NCI-H1417 (cell line): Measurements from ENCODE around the gene PARP2.
A peak's percentile ranks its signal among the peaks of the same experiment; 100 is the strongest.
"Not testable (repeated sequence)": the region's sequence is repeated elsewhere in the genome, so short reads cannot be mapped to it uniquely, and the experiment has no call there.

Experiments used
- DNase-seq, 3 experiments: peaks; one replicate each; lab custom pipeline; 2025; lab: John Stamatoyannopoulos, UW

PARP2 gene, protein sequence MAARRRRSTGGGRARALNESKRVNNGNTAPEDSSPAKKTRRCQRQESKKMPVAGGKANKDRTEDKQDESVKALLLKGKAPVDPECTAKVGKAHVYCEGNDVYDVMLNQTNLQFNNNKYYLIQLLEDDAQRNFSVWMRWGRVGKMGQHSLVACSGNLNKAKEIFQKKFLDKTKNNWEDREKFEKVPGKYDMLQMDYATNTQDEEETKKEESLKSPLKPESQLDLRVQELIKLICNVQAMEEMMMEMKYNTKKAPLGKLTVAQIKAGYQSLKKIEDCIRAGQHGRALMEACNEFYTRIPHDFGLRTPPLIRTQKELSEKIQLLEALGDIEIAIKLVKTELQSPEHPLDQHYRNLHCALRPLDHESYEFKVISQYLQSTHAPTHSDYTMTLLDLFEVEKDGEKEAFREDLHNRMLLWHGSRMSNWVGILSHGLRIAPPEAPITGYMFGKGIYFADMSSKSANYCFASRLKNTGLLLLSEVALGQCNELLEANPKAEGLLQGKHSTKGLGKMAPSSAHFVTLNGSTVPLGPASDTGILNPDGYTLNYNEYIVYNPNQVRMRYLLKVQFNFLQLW

DNA sequence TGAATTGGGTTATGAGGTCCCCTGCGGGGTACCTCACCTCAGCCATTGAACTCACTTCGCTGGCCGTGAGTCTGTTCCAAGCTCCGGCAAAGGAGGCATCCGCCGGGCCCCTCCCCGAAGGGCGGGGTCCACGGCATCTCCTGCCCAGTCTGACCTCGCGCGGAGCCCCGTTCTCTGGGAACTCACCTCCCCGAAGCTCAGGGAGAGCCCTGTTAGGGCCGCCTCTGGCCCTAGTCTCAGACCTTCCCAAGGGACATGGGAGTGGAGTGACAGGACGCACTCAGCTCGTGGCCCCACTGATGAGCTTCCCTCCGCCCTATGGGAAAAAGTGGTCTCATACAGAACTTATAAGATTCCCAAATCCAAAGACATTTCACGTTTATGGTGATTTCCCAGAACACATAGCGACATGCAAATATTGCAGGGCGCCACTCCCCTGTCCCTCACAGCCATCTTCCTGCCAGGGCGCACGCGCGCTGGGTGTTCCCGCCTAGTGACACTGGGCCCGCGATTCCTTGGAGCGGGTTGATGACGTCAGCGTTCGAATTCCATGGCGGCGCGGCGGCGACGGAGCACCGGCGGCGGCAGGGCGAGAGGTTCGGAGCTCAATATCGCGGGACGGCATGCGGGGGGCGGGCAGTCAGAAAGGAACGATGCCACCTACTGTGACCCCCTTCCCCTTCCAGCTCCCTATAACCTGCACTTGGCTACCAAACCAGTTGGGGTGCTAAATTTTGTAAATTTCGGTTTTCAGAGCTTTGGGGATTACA, at the start of gene PARP2:
Gene PARP2, plus strand, starts transcription at position 544 of the 770 bp plus-strand sequence. Its CDS starts 7 bp downstream, at position 551.
- DNase-seq: peak; percentile 100

DNA sequence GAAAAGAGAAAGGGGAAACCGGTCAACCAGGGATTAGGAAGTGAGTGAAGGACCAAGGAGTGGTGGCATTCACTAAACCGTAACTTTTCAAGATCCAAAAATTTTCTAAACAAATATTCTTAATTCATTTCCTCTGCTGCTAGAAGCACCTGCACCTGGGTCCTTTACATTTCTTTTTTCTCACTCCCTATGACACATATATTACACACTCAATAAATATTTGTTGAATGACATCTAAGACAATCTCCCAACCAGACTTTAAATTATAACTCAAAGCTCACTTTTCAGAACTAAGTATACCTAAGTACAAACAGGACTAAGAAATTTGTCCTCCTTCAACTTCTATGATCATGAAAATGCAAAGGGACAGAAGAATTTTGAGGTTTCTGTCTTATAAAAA, 48.8 kb upstream of the PARP2 start:
- DNase-seq: no peak

DNA sequence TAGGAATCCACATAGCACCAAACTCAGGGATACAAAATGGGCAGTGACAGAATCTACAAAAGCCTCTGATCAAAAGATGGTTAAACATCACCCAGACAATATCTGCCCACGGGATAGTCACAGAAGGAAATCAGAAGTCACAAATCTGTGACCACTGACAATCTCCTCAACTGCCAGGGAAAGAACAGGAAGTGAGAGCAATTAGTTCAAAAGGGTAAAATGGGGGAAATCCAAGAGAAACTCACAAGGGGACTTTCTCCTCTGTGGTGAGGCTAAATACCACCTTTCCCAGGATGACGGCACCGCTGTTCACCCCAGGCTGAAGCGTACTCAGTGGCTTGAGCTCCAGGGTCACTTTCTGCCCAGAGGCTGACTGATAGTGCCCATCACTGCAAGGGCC, 48.4 kb upstream of the PARP2 start:
- DNase-seq: no peak

DNA sequence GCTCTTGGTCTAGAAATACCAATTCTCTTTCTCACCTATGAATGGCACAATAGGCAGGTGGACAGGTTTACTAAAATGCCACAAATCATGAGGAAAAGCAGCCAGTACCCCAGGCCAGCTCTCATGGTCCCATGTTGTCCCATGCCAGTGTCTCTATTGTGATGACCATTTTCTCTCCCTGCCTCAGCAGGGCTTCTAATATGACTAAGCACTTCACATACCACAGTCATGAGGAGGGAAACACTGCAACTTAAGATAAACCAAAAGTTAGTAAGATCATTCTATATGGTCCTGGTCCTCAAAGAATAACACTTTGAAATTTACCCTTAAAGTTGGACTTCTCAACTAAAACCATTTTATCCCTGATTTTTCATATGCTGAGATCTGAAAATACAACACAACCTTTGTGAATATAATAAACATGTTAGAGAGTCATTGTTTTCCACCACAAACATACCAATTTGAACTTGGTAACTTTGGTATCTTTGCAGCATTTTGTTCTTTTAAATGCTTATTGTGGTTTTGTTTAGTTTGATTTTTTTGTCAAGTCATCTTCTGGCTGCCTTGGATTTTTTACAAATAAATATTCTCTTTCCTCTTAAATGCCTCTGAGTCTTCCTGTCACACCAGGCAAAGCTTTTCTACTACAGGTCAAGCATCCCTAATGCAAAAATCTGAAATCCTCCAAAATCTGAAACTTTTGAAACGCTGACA, 41.2 kb upstream of the PARP2 start:
- no peak for DNase-seq

DNA sequence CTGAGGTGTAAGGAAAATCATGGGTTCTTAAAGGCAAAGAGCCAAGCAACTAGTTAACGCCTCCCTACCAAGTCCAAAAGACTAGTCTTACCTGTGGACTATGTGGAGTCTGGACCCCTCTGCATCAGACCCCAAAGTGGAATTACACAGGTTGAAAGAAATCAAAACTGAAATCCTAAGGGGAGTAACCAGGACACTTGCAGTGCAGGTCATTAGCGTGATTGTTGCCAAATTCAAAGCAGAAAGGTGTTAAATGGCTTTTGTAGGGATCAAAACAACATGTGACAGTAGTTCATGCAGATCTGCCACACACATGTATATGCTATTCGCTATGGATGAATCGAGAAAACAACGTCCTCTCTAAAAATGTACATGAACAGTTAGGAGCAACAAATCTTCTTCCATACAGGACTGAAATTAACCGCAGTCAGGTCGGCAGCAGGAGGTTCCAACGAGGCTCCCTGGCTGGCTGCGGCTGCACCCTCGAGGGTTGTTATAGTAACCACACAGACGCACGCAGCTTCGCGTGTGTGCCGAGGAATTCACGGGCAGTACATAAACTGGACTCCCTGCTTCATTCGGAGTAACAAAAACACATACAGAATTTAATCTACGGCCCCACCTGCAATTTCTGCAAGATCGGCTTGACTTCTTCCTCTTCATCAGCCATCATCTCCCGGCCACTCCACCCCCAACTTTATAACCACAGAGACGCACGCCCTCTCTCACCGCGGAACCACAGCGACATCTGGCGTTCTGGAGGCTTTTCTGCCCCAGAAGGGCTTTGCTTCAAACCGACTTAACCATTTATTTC, 38.0 kb upstream of the PARP2 start, which contains the start of gene TTC5:
Gene TTC5, minus strand, starts transcription at position 687 of the 814 bp plus-strand sequence. Its CDS starts 14 bp downstream, at position 673.
- DNase-seq: peak; percentile 87 to 96 (median 92)

DNA sequence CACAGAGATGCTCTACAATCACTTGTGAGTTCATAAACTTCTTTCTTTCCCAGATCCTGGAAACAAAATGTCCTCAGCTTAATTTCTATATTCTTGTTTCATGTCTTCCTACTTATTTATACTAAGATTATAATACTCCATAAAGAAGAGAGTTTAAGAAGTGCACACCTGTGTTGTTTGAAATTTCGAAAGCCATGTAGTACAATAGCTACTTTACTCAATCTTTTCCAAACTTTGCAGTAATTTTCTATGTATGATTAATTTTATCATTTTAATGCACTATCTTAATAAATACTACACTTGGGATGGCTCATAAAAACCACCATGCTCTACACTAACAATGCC, 37.4 kb upstream of the PARP2 start:
- no peak for DNase-seq

DNA sequence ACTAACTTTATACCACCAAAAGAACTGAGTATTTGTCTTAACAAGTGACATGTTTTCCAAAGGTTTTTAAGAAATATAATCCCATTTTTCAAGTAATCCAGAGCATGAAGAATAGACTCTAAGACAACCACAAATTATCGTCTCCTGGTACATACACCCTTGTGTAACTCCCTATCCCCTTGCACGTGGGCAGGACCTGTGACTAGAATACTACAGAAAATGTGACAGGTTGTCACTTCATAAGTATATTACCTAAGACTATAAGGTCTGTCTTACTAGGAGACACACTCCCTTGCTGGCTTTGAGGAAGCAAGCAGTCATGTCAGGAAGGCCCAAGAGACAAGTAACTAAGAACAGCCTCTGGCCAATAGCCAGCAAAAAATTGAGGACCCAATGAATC, 29.4 kb upstream of the PARP2 start:
- DNase-seq: no peak

DNA sequence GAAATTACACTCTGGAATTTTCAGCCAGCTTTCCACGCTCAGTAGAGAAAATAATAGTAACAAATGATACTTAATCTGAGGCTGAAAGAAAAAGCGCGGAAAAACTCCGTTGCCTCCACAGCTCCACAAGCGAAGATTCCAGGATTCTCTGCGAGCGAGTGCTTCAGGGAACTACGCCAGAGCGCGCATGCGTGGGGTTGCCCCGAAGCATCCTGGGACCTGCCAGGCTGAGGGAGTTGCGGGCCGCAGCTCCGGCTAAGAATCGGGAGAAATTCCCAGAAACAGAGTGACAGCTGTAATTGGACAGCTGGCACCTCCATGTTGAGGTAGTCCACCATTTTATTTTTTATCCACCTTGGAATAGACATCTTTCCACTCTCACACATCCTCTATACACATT, 25.7 kb upstream of the PARP2 start:
- DNase-seq: no peak

DNA sequence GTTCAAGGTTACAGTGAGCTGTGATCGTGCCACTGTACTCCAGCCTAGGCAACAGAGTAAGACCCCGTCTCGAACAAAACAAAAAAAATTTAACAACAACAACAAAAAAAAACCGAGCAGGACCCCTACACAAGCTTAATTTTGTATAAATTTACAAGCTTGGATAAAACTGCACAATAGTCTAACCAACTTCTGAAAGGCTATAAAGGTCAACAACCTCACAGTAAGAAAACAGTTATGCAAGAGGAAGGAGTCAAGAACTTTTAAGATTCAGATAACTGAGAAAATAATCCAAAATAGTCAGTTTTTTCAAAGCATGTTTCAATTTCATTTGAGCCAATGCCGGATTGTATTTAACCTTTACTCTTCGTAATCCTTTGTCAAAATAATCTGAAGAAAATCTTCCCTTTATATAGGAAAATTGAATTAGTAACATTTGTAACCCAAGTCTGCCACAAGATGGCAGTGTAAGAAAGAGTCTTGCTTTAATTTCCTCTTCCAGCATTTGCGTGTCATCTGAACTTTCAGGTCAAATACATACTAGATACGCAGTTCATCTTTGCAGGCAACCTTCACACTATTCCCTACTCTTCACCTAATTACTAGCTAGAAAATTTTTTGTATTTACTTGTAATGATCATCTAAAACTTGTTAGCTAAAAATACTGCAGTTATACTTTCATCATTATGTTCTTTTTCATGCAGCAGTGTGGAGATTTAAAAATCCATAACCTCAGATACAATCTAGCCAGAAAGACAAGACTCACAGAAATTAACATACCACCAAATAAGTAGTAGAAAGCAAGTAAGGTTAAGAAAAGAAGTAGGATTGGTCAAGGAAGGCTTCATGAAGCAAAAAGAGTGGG, 16.2 kb upstream of the PARP2 start:
- DNase-seq: peak; percentile 31 to 83 (median 77)

DNA sequence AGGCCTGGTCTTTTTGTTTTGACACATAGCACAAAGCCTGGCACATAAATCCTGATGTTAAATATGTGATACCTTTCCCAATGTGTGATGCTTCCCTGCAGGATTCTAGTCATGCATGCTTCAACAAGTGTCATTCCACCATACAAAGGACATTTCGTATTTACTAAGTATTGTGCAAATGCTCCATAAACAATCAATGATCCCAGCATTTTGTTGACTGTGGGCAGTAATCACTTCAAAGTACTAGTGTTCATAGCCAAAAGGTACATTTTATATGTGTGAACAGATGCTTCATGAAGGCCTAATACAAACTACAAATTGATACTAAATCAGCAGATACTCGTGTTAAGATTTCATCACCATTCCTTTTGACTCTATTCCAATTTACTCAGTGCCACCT, 14.7 kb upstream of the PARP2 start:
- no peak for DNase-seq

DNA sequence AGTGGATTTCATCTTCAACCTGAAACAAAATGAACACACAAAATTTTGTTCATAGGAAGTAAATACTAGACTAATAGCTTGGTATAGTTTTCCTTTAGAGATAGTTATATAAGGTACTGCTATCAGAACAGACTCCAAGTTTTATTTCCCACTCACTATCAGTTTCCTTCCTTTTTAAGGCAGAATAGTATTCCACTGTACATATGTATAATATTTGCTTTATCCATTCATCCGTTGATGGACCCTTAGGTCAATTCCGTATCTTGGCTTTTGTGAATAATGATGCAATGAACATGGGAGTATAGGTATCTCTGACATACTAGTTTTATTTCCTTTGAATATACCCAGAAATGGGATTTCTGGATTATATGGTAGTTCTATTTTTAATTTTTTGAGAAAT, 14.1 kb upstream of the PARP2 start:
- no peak for DNase-seq

DNA sequence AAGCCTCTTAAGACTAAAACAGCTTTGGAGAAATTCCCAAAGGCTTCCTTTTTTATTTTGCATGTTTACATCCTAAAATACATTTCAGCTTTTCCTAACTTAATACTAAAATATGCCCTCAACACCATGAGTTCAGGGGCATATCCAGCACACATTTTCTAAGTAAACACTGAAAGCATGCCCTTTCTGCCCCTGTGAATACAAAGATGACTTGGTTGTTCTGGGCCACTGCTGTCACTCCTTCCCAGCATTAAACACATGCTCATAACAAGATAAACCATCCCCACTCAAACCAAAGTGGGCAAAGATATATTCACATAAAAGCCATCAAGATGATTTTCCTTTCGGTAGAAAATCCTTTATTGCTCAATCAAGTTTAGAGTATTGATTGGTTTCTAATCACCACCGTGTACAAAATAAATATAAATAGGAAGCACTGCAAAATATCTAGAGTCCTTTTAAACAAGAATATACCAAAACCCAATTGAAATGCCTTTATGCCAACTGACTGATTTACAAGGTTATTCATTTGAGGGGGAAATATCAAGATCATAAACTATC, 12.3 kb upstream of the PARP2 start:
- no peak for DNase-seq

DNA sequence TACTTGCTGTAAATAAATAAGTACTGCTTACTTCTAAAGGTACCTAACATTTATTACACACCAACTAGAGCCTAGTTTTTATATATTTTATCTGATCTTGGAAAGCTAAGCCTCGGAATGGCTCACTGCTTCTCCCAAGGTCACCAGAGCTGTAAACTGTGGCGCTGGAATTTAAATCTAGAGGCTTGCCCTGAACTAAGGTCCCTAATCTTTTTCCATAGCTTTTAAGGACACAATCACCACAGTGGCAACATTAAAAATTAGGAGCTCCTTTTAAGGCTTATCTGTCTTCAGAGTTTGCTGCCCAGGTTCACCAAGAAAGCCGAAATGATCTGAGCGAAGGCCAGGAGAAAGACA, 11.0 kb upstream of the PARP2 start:
- peak in 1 of 3 experiments; percentile 27 for DNase-seq

DNA sequence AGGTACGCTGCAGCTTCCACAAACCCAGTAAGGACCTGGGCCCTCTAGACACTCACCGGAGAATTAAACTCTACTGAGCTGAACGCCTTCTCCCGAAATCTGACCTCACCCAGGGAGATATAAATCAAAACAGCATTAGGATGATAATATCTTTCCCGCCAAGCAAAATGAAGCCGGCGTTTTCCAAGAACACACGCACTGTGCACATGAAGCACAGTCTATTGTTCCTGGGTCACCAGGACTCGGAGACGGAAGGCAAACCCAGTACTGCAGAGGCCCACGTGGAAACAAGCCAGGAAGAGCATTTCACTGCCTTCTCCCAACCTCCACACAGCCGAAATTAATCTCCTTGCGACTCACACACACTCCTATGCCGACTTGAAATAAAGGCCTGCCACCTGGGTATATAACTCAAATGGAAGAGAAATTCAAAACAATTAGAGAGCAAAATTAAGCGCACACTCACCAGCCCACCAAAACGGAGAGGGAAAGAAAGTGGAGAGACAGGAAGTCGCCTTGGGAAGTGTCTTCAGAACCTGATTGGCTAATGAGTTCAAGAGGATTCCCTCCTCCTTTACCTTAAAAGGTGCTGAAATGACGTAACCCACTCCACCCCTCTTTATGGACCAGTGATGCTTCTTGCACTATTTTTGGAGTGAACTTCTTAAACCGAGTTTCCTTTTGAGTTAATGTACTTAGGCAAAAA, 10.5 kb upstream of the PARP2 start, which contains the start of gene CCNB1IP1:
Gene CCNB1IP1, minus strand, starts transcription at position 492 of the 706 bp plus-strand sequence. CDS start 16,756 bp downstream, outside the sequence.
- peak; percentile 89 to 95 (median 91) for DNase-seq

DNA sequence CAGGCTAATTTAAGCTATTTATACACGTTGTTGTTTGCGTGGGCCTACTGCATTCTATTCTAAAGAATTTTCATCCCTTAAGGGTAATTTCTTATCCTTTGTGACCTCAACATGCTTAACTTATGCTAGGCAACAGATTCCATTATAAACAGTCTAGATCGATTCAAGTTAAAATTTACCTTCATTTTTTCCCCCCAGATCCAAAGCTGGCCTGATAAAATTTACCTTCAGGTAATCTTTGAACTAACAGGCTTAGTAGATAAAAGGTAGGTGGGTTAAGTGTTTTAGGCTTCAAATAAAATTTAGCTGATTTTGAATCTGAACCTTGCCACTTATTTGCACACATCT, 10.0 kb upstream of the PARP2 start:
- DNase-seq: no peak

DNA sequence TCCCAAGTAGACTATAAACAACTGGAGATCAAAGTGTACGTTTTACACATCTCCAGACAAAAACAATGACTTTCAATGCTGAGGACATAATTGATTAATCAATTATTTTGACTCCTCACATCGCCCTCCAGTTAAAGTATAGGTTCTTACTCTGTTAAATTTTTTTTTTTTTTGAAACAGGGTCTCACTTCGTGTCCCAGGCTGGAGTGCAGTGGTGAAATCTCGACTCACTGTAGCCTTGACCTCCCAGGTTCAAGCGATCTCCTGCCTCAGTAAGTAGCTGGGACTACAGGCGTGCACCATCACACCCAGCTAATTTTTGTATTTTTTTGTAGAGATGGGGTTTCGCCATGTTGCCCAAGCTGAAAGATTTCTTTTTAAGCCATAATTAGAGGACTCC, 9.4 kb upstream of the PARP2 start:
- DNase-seq: no peak

DNA sequence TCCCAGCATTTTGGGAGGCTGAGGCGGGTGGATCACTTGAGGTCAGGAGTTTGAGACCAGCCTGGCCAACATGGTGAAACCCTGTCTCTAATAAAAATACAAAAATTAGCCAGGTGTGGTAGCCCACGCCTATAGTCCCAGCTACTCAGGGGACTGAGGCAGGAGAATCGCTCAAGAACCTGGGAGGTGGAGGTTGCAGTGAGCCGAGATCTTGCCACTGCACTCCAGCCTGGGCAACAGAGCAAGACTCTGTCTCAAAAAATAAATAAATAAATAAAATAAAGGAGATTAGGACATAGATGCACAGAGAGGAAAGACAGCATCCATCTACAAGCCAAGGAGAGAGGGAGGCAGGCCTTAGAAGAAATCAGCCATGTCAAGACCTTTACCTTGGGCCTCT, 2.4 kb upstream of the PARP2 start:
- DNase-seq: not testable (repeated sequence)

DNA sequence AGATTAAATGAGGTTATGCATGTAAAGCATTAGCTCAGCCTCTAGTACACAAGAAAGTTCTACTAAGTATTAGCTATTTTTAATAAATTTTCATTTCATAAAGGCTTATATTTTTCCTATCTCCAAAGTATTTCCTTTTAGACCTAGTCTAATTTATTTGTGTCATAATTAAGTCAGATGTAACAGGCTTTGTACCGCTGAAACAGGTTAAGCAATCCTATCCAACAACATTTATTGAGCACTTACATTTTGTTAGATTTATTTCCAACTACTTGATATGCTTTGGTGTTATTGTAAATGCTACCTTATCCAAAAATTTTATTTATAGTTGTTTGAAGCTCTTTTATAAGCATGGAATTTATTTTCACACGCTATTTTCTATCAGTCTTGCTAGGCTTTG, 1.8 kb upstream of the PARP2 start:
- DNase-seq: peak in 1 of 3 experiments; percentile 50

DNA sequence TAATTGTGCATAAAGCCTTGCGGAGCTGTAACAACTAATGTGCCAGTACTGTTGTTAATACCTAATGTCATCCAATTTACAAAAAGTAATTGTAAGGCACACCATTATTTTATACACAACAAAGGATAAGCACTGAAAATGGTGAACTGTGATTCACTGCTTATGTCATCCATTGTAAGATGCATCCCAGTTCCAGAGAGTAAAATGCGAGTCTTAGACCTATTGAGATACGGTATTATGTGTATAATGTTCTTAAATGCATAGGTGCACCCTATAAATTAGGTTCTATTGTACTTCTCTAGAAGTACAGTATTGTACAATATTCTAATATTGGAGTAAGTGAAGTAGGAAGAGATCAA, 406 bp downstream of the PARP2 start:
- DNase-seq: peak in 2 of 3 experiments; percentile 62 to 85

DNA sequence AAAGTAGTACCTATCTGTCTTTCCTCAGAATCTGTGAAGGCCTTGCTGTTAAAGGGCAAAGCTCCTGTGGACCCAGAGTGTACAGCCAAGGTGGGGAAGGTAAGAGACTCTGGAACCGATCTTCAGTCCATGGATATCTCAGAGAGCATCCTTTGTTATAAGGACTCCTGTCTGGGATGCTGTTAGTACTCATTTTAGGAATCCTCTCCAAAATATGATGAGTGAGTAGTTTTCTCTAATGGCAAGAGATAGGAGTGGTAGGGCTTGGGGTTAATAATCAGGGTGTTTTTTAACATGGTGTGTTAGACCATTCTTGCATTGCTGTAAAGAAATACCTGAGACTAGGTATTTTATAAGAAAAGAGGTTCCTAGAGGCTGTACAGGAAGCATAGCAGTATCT, 1.9 kb downstream of the PARP2 start:
- no peak for DNase-seq
